ENCODE results near the gene XIRP1.

DNA sequence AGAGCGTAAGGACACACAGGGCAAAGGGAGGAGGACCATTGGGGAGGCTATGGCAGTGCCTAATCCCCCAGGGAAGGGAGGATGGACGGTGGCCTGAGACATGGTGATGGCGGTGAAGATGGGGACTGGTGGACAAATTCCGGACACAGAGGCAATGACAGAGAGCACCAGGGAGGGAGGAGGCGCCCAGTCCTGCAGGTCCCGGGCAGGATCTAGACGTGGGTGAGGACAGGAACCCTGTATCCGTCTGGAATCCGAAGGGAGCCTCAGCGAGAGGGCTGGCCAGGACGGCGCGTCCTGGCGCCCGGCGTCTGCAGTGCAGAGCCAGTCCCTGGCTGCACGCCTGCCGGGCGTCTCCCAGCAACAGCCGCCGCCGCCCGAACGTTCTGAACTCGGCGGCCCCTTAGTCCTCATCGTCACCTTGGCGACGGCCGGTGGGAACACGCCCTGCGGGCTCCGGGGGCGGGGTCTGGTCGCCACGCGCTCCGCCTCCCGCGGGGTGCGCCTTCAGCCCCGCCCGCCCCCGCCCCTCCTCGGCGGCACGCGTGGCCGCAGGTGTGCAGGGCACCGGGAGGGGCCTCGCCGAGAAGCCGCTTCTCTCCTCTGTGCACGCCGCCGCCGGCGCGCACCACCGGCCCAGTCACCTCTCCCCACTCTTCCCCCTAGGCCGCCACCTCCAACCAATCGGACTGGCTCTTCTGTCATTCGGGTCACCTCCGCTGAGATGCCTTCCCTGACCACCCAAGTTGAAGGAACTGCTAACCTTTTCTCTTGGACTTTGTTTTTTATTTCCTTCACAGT, 11.6 kb downstream of the XIRP1 start:
- TF ChIP-seq, protein P1, sequence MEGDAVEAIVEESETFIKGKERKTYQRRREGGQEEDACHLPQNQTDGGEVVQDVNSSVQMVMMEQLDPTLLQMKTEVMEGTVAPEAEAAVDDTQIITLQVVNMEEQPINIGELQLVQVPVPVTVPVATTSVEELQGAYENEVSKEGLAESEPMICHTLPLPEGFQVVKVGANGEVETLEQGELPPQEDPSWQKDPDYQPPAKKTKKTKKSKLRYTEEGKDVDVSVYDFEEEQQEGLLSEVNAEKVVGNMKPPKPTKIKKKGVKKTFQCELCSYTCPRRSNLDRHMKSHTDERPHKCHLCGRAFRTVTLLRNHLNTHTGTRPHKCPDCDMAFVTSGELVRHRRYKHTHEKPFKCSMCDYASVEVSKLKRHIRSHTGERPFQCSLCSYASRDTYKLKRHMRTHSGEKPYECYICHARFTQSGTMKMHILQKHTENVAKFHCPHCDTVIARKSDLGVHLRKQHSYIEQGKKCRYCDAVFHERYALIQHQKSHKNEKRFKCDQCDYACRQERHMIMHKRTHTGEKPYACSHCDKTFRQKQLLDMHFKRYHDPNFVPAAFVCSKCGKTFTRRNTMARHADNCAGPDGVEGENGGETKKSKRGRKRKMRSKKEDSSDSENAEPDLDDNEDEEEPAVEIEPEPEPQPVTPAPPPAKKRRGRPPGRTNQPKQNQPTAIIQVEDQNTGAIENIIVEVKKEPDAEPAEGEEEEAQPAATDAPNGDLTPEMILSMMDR (IDR thresholded peaks at IDR 0.05; ENCODE audit: low read depth, low read length, missing input control) = peak; percentile 42
- no peak for TF ChIP-seq JUND (IDR thresholded peaks at IDR 0.05)
- TF ChIP-seq, protein P2, sequence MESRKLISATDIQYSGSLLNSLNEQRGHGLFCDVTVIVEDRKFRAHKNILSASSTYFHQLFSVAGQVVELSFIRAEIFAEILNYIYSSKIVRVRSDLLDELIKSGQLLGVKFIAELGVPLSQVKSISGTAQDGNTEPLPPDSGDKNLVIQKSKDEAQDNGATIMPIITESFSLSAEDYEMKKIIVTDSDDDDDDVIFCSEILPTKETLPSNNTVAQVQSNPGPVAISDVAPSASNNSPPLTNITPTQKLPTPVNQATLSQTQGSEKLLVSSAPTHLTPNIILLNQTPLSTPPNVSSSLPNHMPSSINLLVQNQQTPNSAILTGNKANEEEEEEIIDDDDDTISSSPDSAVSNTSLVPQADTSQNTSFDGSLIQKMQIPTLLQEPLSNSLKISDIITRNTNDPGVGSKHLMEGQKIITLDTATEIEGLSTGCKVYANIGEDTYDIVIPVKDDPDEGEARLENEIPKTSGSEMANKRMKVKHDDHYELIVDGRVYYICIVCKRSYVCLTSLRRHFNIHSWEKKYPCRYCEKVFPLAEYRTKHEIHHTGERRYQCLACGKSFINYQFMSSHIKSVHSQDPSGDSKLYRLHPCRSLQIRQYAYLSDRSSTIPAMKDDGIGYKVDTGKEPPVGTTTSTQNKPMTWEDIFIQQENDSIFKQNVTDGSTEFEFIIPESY (IDR thresholded peaks at IDR 0.05) = no peak
- TF ChIP-seq, protein P3, sequence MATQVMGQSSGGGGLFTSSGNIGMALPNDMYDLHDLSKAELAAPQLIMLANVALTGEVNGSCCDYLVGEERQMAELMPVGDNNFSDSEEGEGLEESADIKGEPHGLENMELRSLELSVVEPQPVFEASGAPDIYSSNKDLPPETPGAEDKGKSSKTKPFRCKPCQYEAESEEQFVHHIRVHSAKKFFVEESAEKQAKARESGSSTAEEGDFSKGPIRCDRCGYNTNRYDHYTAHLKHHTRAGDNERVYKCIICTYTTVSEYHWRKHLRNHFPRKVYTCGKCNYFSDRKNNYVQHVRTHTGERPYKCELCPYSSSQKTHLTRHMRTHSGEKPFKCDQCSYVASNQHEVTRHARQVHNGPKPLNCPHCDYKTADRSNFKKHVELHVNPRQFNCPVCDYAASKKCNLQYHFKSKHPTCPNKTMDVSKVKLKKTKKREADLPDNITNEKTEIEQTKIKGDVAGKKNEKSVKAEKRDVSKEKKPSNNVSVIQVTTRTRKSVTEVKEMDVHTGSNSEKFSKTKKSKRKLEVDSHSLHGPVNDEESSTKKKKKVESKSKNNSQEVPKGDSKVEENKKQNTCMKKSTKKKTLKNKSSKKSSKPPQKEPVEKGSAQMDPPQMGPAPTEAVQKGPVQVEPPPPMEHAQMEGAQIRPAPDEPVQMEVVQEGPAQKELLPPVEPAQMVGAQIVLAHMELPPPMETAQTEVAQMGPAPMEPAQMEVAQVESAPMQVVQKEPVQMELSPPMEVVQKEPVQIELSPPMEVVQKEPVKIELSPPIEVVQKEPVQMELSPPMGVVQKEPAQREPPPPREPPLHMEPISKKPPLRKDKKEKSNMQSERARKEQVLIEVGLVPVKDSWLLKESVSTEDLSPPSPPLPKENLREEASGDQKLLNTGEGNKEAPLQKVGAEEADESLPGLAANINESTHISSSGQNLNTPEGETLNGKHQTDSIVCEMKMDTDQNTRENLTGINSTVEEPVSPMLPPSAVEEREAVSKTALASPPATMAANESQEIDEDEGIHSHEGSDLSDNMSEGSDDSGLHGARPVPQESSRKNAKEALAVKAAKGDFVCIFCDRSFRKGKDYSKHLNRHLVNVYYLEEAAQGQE (IDR thresholded peaks at IDR 0.05) = peak; percentile 27
